Immature natural killer cell (primary cell): ENCODE data around the gene HOXD3. TPM values are rescaled to one million over a fixed set of nuclear protein-coding genes. Genes with fewer than 3 reads are reported as not detected.

Source experiments
- DNase-seq, 3 donors: peaks; one replicate each; pipeline ENCODE4 v3.0.0; 2022; ENCODE audit warnings: mixed read lengths in 1 of 3
- H3K27ac Mint-ChIP-seq, 6 donors: one replicate each; pipeline ENCODE4 v1.8.0; 2020; ENCODE audit warnings: mixed read lengths in 6 of 6, mild to moderate bottlenecking in 5 of 6, inconsistent platforms in 4 of 6, moderate library complexity in 3 of 6
- H3K27me3 Mint-ChIP-seq, 3 donors: one replicate each; pipeline ENCODE4 v1.8.0; 2020 to 2021; ENCODE audit warnings: low read depth in 3 of 3, mild to moderate bottlenecking in 3 of 3, mixed read lengths in 3 of 3, moderate library complexity in 3 of 3, inconsistent platforms in 1 of 3
- H3K36me3 Mint-ChIP-seq, 3 donors: one replicate each; pipeline ENCODE4 v1.8.0; 2020; ENCODE audit warnings: mixed read lengths in 3 of 3, inconsistent platforms in 2 of 3, mild to moderate bottlenecking in 2 of 3
- H3K4me1 Mint-ChIP-seq, 2 donors: one replicate each; pipeline ENCODE4 v1.8.0; 2020; ENCODE audit warnings: inconsistent platforms in 2 of 2, mild to moderate bottlenecking in 2 of 2, mixed read lengths in 2 of 2, moderate library complexity in 1 of 2
- H3K4me3 Mint-ChIP-seq, 5 donors: one replicate each; pipeline ENCODE4 v1.8.0; 2020; ENCODE audit warnings: mild to moderate bottlenecking in 5 of 5, mixed read lengths in 5 of 5, inconsistent platforms in 3 of 5, moderate library complexity in 3 of 5
- H3K9me3 Mint-ChIP-seq, 6 donors: one replicate each; pipeline ENCODE4 v1.8.0; 2020; ENCODE audit warnings: mild to moderate bottlenecking in 6 of 6, mixed read lengths in 6 of 6, inconsistent platforms in 4 of 6, moderate library complexity in 3 of 6
- polyA plus RNA-seq, 3 donors: library from polyadenylated mRNA; unstranded; fragments of 300-500 nt; fragmentation: Illumina TruSeq; gene quantifications; one replicate each; pipeline ENCODE4 v1.2.3, GENCODE V29; 2021

The HOXD3 gene
- polyA plus RNA-seq, 3 donors from 2014 or later: not detected

DNA sequence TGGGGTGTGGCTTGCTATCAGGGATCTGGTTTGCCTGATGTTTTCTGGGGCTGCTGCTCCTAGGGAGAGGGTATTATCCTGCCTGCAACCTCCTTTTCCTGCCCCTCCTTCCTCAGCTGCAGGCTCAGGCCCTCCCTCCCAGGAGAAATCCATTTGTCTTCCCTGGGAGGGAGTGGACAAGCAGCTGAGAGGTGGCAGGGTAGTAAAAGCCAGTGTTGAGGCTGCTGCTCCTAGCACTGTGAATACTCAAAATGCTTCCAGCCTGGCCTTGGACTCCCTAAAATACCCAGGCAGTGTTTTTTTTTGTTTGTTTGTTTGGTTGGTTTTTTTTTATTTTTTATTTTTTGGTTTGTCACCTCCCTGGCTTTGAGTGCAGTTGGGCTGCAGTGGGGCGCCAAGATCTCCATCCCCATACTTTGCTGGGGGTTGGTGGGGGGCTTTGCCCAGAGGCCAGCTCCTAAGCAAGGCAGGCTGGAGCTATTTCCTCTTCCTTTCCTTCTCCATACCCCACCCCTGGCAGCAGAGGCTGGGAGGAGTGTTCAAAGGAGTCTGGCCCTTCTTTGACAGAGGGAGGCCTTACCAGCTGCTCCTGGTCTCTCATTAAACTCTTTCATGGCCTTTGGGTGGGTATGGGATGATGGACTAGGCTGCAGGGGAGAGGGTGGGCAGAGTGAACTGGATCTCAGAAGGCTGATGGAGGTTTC is 13.6 kb downstream of the HOXD3 start:
- DNase-seq: no peak
- Mint-ChIP-seq H3K27ac (no peak overlapping the region), H3K27me3 (peaks cover 23 to 55% (median 38%) of the 10 kb centered on the region in 3 donors), H3K4me3 (no peak overlapping the region), H3K4me1 (no peaks in the 10 kb centered on the region), H3K36me3 (peaks cover 0 to 3% (median 0%) of the 10 kb centered on the region in 3 donors), H3K9me3 (peaks cover 0 to 16% (median under 1%) of the 10 kb centered on the region in 6 donors)

DNA sequence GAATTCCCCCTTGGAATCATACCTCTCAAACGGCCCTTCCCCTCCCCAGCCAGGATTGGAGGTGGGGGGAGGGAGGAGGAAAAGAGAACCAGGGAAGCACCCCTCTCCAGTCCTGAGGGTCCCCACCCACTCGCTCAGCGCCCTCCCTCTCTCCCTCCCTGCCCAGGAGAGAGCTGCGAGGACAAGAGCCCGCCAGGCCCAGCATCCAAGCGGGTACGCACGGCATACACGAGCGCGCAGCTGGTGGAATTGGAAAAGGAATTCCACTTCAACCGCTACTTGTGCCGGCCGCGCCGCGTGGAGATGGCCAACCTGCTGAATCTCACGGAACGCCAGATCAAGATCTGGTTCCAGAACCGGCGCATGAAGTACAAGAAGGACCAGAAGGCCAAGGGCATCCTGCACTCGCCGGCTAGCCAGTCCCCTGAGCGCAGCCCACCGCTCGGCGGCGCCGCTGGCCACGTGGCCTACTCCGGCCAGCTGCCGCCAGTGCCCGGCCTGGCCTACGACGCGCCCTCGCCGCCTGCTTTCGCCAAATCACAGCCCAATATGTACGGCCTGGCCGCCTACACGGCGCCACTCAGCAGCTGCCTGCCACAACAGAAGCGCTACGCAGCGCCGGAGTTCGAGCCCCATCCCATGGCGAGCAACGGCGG is 14.4 kb downstream of the HOXD3 start:
- peaks cover 21 to 56% (median 36%) of the 10 kb centered on the region in 3 donors for H3K27me3 Mint-ChIP-seq
- peaks cover 0 to 16% (median under 1%) of the 10 kb centered on the region in 6 donors for H3K9me3 Mint-ChIP-seq

DNA sequence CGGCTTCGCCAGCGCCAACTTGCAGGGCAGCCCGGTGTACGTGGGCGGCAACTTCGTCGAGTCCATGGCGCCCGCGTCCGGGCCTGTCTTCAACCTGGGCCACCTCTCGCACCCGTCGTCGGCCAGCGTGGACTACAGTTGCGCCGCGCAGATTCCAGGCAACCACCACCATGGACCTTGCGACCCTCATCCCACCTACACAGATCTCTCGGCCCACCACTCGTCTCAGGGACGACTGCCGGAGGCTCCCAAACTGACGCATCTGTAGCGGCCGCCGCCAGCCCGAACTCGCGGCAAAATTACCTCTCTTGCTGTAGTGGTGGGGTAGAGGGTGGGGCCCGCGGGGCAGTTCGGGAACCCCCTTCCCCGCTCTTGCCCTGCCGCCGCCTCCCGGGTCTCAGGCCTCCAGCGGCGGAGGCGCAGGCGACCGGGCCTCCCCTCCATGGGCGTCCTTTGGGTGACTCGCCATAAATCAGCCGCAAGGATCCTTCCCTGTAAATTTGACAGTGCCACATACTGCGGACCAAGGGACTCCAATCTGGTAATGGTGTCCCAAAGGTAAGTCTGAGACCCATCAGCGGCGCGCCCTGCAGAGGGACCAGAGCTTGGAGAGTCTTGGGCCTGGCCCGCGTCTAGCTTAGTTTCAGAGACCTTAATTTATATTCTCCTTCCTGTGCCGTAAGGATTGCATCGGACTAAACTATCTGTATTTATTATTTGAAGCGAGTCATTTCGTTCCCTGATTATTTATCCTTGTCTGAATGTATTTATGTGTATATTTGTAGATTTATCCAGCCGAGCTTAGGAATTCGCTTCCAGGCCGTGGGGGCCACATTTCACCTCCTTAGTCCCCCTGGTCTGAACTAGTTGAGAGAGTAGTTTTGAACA is 15.1 kb downstream of the HOXD3 start:
- peaks cover 1 to 2% of the 10 kb centered on the region in 2 donors for H3K4me1 Mint-ChIP-seq
- H3K4me3 Mint-ChIP-seq: peak overlapping the region in 1 of 5 donors; percentile 2
- H3K27me3 Mint-ChIP-seq: peaks cover 23 to 53% (median 31%) of the 10 kb centered on the region in 3 donors
- H3K27ac Mint-ChIP-seq: no peak overlapping the region
- no peak for DNase-seq
- H3K9me3 Mint-ChIP-seq: peaks cover 0 to 10% (median under 1%) of the 10 kb centered on the region in 6 donors
- H3K36me3 Mint-ChIP-seq: no peaks in the 10 kb centered on the region

More for the DNA sequence above, 14.4 kb downstream of the HOXD3 start:
- Mint-ChIP-seq H3K36me3 (no peaks in the 10 kb centered on the region), H3K4me1 (no peaks in the 10 kb centered on the region), H3K27ac (no peak overlapping the region), H3K4me3 (no peak overlapping the region)
- no peak for DNase-seq

DNA sequence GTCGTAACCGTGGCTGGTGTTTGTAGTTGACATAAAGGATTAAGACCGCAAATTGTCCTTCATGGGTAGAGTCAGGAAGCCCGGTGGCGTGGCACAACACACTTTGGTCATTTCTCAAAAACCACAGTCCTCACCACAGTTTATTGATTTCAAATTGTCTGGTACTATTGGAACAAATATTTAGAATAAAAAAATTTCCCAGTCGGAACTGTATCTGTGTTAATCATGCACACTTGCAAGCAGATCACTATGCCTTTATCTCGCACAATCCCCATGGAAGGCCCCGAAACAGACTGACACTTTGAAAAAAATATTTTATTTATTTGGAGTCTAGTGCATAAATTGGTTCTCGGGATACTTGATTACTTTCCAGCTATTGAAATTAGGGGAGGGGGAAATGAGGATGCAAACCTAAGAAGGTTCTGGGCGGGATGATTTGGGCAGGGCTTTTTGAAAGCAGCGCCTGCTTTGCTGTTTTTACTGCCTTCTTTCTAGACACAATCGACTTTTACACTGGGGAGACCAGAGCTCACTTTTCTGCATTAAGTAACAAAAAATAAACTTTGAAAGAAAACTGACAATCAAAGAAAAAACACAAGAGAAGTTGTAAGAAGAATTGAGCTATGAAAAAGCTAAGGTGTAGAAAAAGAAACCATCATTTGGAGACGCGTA is 15.9 kb downstream of the HOXD3 start:
- H3K36me3 Mint-ChIP-seq: no peaks in the 10 kb centered on the region
- no peak for DNase-seq
- no peak overlapping the region for H3K27ac Mint-ChIP-seq
- peaks cover 0 to 9% (median under 1%) of the 10 kb centered on the region in 6 donors for H3K9me3 Mint-ChIP-seq
- peak overlapping the region in 1 of 5 donors; percentile 2 for H3K4me3 Mint-ChIP-seq
- H3K4me1 Mint-ChIP-seq: peaks cover 3 to 4% of the 10 kb centered on the region in 2 donors
- H3K27me3 Mint-ChIP-seq: peaks cover 24 to 49% (median 29%) of the 10 kb centered on the region in 3 donors

DNA sequence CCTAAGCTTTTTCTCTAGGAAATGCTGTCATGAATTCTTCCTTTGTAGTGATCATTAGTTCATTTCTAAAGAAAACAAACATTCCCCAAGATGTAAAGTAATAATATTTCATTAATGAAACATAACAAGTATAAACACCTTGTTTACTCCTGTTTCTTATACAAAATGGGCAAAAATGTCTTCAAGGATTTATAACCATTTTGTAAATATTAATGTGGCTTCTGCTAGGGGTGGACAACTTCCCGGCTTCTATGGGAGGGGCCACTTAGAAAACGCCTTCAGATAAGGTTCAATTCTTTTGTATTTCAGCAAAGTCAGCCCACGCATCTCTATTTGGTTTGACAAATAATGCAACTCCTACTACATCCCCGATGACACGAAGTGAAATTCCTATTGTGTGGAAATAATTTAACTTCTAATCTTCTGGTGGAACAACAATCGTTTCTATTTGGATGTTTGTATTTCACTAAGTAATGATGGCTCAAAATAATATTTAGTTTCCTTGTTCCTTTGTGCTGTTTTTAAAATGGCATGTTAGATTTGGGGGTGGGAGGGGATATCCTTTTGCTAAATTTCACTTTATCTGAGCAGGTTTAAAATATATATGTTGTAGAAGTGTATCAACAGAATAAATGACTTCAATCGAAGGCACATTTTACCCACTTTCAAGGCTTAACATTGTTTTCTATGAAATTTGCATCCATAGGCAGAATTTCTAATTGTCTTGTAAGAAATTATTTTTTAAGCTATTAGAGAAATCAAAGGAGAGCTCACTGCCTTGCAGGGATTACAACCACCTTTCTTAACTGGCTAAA is 16.7 kb downstream of the HOXD3 start:
- Mint-ChIP-seq H3K27me3 (peaks cover 24 to 49% (median 34%) of the 10 kb centered on the region in 3 donors), H3K36me3 (no peaks in the 10 kb centered on the region), H3K4me3 (no peak overlapping the region), H3K27ac (no peak overlapping the region), H3K4me1 (peaks cover 3 to 4% of the 10 kb centered on the region in 2 donors), H3K9me3 (peaks cover 0 to 9% (median under 1%) of the 10 kb centered on the region in 6 donors)
- DNase-seq: no peak

DNA sequence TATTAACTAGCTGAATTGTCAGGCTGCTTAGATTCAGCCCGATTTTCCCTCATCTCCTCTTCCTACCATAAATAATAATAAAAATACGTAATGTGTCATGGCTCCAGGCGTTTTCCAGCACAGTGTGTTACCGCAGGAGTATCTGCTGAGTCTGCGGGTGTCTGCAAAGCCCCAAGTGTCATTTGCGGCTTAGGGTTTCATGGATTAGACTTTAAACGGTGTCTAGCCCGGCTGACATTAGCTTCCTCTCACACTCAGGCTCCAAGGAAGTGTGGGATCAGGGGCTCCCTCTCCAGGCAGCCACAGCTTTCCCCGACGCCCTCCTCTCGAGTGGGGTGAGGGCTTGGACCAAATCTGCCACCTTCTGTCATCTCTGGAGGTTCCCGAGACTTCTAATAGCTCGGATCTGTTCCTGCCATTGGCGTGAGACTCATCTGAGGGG is 17.3 kb downstream of the HOXD3 start:
- H3K27me3 Mint-ChIP-seq: peaks cover 24 to 49% (median 38%) of the 10 kb centered on the region in 3 donors
- H3K4me1 Mint-ChIP-seq: peaks cover 3 to 4% of the 10 kb centered on the region in 2 donors
- H3K27ac Mint-ChIP-seq: no peak overlapping the region
- peaks cover 0 to 9% (median under 1%) of the 10 kb centered on the region in 6 donors for H3K9me3 Mint-ChIP-seq
- no peak overlapping the region for H3K4me3 Mint-ChIP-seq
- no peak for DNase-seq
- no peaks in the 10 kb centered on the region for H3K36me3 Mint-ChIP-seq

DNA sequence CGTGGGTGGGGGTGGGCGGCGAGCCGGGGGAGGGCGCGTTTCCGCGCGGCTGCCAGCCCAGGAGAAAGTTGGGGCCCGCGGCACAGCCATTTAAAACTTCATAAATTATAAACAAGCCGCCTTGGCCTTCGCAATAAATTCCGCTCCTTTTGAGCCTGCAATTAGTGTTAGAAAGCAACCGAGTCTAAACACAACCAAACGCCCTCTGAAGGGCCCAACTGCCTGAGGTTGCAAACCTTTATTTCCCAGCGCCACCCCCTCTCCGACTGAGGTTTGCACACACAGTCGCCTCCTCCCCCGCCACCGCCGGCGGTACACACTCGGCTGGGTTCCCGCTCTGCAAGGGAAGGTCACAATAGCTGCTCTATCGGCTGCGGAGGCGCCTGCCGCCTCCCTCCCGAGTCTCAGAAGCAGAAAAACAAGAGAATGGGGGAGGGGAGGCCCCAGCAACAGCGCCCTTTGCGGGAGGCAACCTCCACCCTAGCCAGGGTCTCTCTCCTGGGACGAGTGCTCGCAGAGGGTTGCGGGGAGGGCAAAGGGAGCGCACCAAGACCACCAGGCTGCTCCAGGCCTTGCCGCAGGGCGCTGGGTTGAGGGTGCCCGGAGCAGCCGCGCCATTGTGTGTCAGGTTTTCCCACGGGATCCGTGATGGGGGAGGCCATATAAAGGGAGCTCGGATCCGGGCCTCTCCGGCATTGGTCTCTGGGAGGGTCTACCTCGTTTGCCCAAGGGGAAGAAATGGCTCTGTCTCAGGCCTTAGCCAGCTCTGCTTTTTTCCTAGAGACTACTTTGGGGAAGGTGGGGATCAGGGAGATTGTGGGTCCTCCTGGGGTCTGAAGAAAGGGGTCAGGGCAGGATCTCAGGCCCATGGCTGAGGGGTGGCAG is 18.0 kb downstream of the HOXD3 start:
- H3K4me3 Mint-ChIP-seq: no peak overlapping the region
- no peaks in the 10 kb centered on the region for H3K36me3 Mint-ChIP-seq
- H3K9me3 Mint-ChIP-seq: peaks cover 0 to 9% (median 0%) of the 10 kb centered on the region in 6 donors
- peaks cover 3 to 4% of the 10 kb centered on the region in 2 donors for H3K4me1 Mint-ChIP-seq
- no peak overlapping the region for H3K27ac Mint-ChIP-seq
- DNase-seq: no peak
- peaks cover 24 to 48% (median 39%) of the 10 kb centered on the region in 3 donors for H3K27me3 Mint-ChIP-seq

DNA sequence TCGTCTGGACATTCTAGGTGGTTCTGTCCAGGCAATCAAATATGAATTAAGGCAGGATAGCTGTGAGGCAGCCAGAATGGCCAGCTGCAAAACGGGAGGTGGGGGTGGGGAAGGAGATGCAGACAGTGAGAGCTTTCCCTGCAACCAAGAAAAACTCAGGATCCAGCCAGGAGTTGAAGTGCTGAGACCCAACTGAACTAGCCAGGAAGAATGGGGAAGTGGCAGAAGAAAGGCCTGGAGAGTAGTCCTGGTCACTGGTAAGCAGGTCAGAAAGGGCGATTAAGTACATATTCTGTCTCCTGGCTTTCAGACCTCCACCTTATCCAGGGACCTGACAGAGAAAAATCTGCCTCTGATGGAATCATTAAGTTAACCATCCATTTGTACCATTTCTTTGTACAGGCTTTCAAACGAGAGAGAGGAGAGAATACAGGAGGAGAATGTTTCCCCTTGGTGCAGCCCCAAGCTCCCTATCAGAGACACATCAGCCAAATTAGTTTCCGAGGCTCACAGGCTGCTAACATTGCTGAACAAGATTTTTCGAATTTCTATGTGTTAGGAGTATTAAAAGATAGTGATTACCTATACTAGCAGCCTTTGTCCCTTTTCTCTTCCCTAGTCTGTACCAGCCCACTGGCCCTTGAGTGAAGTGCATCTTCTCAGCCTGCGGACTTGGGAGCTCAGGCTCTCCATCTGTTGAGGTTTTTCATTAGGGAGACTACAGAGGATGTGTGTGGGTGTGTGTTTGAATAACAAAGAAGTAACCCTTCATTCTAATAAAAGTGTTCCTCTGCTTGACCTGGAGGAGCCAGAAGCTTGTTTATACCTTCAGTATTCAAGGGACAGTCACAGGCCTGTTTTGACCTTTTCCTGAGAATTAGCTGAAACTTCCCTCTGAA is 18.9 kb downstream of the HOXD3 start:
- H3K4me3 Mint-ChIP-seq: no peak overlapping the region

DNA sequence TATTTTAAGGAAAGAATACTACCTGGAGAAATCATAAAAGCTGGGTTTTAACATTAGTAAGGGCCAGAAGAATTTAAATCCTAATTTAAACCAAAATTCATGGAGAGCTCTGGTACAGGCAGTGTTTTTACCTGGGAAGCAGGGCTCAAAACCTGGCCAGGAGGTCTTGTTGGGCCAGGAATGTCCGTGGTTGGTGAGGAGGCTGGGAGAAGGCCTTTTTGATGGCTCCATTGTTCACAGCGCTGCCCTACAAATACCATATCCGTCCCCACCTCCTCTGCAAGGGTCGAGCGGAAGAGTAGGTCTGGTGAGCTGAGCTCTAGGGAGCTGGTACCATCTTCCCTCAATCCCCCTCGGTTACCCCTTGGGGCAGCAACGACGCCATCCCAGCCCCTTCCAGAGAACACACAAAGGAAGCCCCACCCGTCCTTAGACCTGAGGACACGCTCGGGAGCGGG is 20.5 kb downstream of the HOXD3 start:
- H3K4me3 Mint-ChIP-seq: peak overlapping the region in 1 of 5 donors; percentile 5
- DNase-seq: no peak
- H3K36me3 Mint-ChIP-seq: no peaks in the 10 kb centered on the region
- H3K27me3 Mint-ChIP-seq: peaks cover 22 to 44% (median 31%) of the 10 kb centered on the region in 3 donors
- peaks cover 3 to 4% of the 10 kb centered on the region in 2 donors for H3K4me1 Mint-ChIP-seq
- peaks cover 0 to 12% (median 0%) of the 10 kb centered on the region in 6 donors for H3K9me3 Mint-ChIP-seq
- H3K27ac Mint-ChIP-seq: no peak overlapping the region

More for the DNA sequence above, 18.9 kb downstream of the HOXD3 start:
- H3K9me3 Mint-ChIP-seq: peaks cover 0 to 12% (median 0%) of the 10 kb centered on the region in 6 donors
- peaks cover 3 to 4% of the 10 kb centered on the region in 2 donors for H3K4me1 Mint-ChIP-seq
- no peak overlapping the region for H3K27ac Mint-ChIP-seq
- no peak for DNase-seq
- peaks cover 25 to 48% (median 34%) of the 10 kb centered on the region in 3 donors for H3K27me3 Mint-ChIP-seq
- H3K36me3 Mint-ChIP-seq: no peaks in the 10 kb centered on the region

DNA sequence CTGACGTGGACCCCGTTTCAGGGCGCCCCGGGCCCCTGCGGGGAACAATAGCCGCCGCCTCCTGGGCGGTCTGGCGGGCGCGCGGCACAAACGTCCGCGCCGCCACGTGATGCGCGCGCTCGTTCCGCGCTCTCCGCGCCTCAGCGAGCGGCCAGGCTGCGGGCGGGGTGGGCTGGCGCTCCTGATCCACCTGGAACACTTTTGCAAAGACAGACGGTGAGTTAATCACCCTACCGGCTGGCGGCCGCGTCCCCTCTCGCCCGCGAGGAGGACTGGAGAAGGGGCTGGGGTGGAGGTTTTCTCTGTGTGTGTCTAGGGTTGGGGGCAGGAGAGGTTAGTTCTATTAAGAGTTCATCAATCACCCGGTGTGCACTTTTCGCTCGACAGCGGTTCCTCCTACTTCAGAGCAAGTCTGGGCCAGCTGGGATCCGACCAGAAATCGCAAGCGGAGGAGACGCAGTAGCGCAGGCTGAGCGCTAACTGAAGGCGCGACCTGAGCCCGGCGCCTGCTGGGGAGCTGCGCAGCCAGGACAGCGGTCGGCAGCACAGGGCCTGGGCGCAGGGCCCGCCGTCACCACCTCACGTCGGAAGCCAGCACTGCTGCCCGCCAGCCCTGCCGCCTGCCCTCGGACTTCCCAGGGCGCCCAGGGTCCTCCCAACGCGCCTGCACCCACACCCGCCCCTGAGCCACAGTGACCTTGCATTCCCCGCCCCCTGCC is 21.1 kb downstream of the HOXD3 start:
- Mint-ChIP-seq H3K9me3 (peaks cover 0 to 12% (median 0%) of the 10 kb centered on the region in 6 donors), H3K27ac (no peak overlapping the region), H3K36me3 (no peaks in the 10 kb centered on the region), H3K4me1 (peaks cover 3 to 4% of the 10 kb centered on the region in 2 donors), H3K27me3 (peaks cover 19 to 40% (median 27%) of the 10 kb centered on the region in 3 donors), H3K4me3 (no peak overlapping the region)
- no peak for DNase-seq
